GM12874 (cell line): ENCODE measurements around the gene CMTM3.

Source experiments
- CTCF ChIP-seq: IDR thresholded peaks from 2 replicates; pipeline ENCODE4 v1.5.1; 2011; ENCODE audit warnings: low read depth, mild to moderate bottlenecking, control low read depth, low read length, moderate library complexity; ENCODE audit not compliant: insufficient read depth

Gene CMTM3

GRCh38 chr16:66616169-66616568, 11.7 kb downstream of the CMTM3 start:
- no peak for TF ChIP-seq CTCF

GRCh38 chr16:66616592-66616991, 12.1 kb downstream of the CMTM3 start:
- no peak for TF ChIP-seq CTCF

- no peak for TF ChIP-seq CTCF
These were observed 12.5 kb downstream of the CMTM3 start for GRCh38 chr16:66617010-66617434.

- no peak for TF ChIP-seq CTCF
These were observed 13.2 kb downstream of the CMTM3 start for GRCh38 chr16:66617728-66618127.

GRCh38 chr16:66618588-66619375, 14.3 kb downstream of the CMTM3 start:
- TF ChIP-seq CTCF = no peak

GRCh38 chr16:66619534-66620428, 15.3 kb downstream of the CMTM3 start:
- no peak for TF ChIP-seq CTCF

GRCh38 chr16:66620429-66620795, 15.9 kb downstream of the CMTM3 start:
- no peak for TF ChIP-seq CTCF
